Measurements from ENCODE around the gene TM9SF1. TPM values are rescaled to one million over a fixed set of nuclear protein-coding genes. Genes with fewer than 3 reads are reported as not detected.

Gene TM9SF1
- total and polyA plus RNA-seq, 2 of the 13 experiments (the other 11 are each of a cell fraction or from before 2014, with no cell fraction given), result 83.2 to 110 TPM

GRCh38 chr14:24198814-24199524 is 3.7 kb upstream of the TM9SF1 start:
- ATAC-seq (no peak), DNase-seq (ENCODE audit: low spot score) (no peak), FAIRE-seq (no peak)
- H3K9ac ChIP-seq (ENCODE audit: insufficient read depth, low read depth, low read length), result peak overlapping the region; percentile 29; the same call in 1 of the 2 replicates
- H4K20me1 ChIP-seq (ENCODE audit: insufficient read depth, low read length), result no peaks in the 10 kb centered on the region
- peak overlapping the region; percentile 35 for H3K4me2 ChIP-seq (ENCODE audit: low read depth, low read length)
- BruUV-seq (replicated peaks), result no TSS peak
- H3K27ac ChIP-seq (ENCODE audit: extremely low read length, insufficient read depth, low read length), result peak overlapping the region; percentile 26
- H3K27me3 ChIP-seq (ENCODE audit: control insufficient read depth in 1 of 2, insufficient read depth in 2 of 2, low read length in 2 of 2), result no peaks in the 10 kb centered on the region; a peak in 1 of 5 replicates
- 92% methylated on average over 7 of the region's 7 CpGs for WGBS (ENCODE audit: low lambda C conversion rate)
- intact Hi-C loops (cut with micrococcal nuclease; ENCODE audit: unreplicated experiment) (no loop called here), in situ Hi-C loops (cut with HindIII; ENCODE audit: extremely low pct_ligation_motif_present, low pct_unique_long_range_greater_than_20kb) (no loop called here)
- H3K79me2 ChIP-seq (ENCODE audit: insufficient read depth, low read length), result peaks cover 33% of the 10 kb centered on the region
- H3K9me3 ChIP-seq (ENCODE audit: low read length), result no peaks in the 10 kb centered on the region
- CTCF ChIA-PET (ENCODE audit: low intra/inter-chr PET ratio, low total read pairs), result interaction anchor here (0.6 kb wide), 1 partner anchor 153 kb away, joined by 3 read pairs; no protein-coding TSS in a partner anchor
- no peak overlapping the region for H2AFZ ChIP-seq (ENCODE audit: low read length)
- H3K36me3 ChIP-seq (replicated peaks in 1 of 2; ENCODE audit: control insufficient read depth in 1 of 2, insufficient read depth in 2 of 2, low read length in 2 of 2), result peaks cover 6% of the 10 kb centered on the region in 2 experiments; a peak in 2 of 5 replicates
- peaks cover 45% of the 10 kb centered on the region for H3K4me1 ChIP-seq (ENCODE audit: insufficient read depth, low read length)
- no peak overlapping the region for H3K4me3 ChIP-seq (replicated peaks in 1 of 3; ENCODE audit: insufficient read depth in 1 of 3, low read depth in 2 of 3, low read length in 3 of 3)
- POLR2A ChIA-PET, result interaction anchor here (1.0 to 4.7 kb wide), 9 partner anchors 8 to 101 kb away, joined by 3 to 44 read pairs (median 5); partner anchors contain the start of genes CHMP4A, DCAF11, DHRS1 and EMC9
- TF ChIP-seq GLI4 (CRISPR knock-in tag; IDR thresholded peaks at IDR 0.05; ENCODE audit: borderline replicate concordance) (no peak; the same call in 1 of the 2 replicates), CHD4 (IDR thresholded peaks at IDR 0.05; ENCODE audit: borderline replicate concordance, low read length) (no peak), POLR2G (IDR thresholded peaks at IDR 0.05; ENCODE audit: low read depth, low read length) (no peak; the same call in none of the 2 replicates), HHEX (CRISPR knock-in tag; IDR thresholded peaks at IDR 0.05) (no peak), PRDM4 (CRISPR knock-in tag; IDR thresholded peaks at IDR 0.05; ENCODE audit: borderline replicate concordance) (no peak), MYNN (CRISPR knock-in tag; IDR thresholded peaks at IDR 0.05; ENCODE audit: low read depth) (no peak), HNRNPUL1 (IDR thresholded peaks at IDR 0.05; ENCODE audit: low read depth, low read length) (no peak), NR2F6 (IDR thresholded peaks at IDR 0.05) (no peak), NR2F6 (CRISPR knock-in tag; IDR thresholded peaks at IDR 0.05) (no peak), CBFB (CRISPR knock-in tag; IDR thresholded peaks at IDR 0.05) (no peak), CC2D1A (CRISPR knock-in tag; IDR thresholded peaks at IDR 0.05) (no peak), SNAI1 (CRISPR knock-in tag; IDR thresholded peaks at IDR 0.05; ENCODE audit: borderline replicate concordance) (no peak), ZNF558 (CRISPR knock-in tag; IDR thresholded peaks at IDR 0.05; ENCODE audit: borderline replicate concordance) (no peak), CREB1 (IDR thresholded peaks at IDR 0.05) (no peak), CREB1 (CRISPR knock-in tag; IDR thresholded peaks at IDR 0.05) (no peak)
- TF ChIP-seq, protein P1, sequence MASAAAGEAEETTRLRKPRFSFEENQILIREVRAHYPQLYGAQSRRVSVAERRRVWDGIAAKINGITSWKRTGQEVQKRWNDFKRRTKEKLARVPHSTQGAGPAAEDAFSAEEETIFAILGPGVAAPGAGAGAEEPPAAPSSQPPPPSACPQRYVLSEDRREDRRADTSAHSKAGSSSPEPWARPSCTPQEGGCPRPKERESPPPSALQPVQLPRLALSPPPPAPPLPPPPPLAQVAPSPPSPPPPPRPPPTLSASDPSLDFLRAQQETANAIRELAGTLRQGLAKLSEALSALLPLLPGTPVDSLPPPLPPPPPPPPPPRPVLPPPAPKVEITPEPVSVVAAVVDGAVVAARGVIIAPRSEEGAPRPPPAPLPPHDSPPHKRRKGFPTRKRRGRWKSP (CRISPR knock-in tag; IDR thresholded peaks at IDR 0.05), result no peak
- TF ChIP-seq, protein P2, sequence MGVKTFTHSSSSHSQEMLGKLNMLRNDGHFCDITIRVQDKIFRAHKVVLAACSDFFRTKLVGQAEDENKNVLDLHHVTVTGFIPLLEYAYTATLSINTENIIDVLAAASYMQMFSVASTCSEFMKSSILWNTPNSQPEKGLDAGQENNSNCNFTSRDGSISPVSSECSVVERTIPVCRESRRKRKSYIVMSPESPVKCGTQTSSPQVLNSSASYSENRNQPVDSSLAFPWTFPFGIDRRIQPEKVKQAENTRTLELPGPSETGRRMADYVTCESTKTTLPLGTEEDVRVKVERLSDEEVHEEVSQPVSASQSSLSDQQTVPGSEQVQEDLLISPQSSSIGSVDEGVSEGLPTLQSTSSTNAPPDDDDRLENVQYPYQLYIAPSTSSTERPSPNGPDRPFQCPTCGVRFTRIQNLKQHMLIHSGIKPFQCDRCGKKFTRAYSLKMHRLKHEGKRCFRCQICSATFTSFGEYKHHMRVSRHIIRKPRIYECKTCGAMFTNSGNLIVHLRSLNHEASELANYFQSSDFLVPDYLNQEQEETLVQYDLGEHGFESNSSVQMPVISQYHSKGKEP (CRISPR knock-in tag; IDR thresholded peaks at IDR 0.05), result no peak
- TF ChIP-seq, protein P3, sequence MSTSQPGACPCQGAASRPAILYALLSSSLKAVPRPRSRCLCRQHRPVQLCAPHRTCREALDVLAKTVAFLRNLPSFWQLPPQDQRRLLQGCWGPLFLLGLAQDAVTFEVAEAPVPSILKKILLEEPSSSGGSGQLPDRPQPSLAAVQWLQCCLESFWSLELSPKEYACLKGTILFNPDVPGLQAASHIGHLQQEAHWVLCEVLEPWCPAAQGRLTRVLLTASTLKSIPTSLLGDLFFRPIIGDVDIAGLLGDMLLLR (CRISPR knock-in tag; IDR thresholded peaks at IDR 0.05), result no peak
- TF ChIP-seq, protein P4, sequence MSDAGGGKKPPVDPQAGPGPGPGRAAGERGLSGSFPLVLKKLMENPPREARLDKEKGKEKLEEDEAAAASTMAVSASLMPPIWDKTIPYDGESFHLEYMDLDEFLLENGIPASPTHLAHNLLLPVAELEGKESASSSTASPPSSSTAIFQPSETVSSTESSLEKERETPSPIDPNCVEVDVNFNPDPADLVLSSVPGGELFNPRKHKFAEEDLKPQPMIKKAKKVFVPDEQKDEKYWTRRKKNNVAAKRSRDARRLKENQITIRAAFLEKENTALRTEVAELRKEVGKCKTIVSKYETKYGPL (CRISPR knock-in tag; IDR thresholded peaks at IDR 0.05), result no peak
